ENCODE measurements around the gene SELENOH. TPM values are rescaled to one million over a fixed set of nuclear protein-coding genes. Genes with fewer than 3 reads are reported as not detected.

The SELENOH gene, protein sequence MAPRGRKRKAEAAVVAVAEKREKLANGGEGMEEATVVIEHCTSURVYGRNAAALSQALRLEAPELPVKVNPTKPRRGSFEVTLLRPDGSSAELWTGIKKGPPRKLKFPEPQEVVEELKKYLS
- 83.6 and 114 TPM in 2 replicates for total RNA-seq (2011; cell fraction: chromatin; rRNA removed; ENCODE audit: low replicate concordance)
- 79.0 and 105 TPM in 2 replicates for total RNA-seq (2011; cell fraction: nucleolus; rRNA removed)
- total RNA-seq (2011; cell fraction: nucleoplasm; rRNA removed) = 100 and 130 TPM in 2 replicates
- total RNA-seq (2014; rRNA removed) (254 and 261 TPM in 2 replicates), total RNA-seq (2014; rRNA removed; fragmentation: Illumina TruSeq; extraction: Trizol) (47.8 and 49.2 TPM in 2 replicates), total RNA-seq (2015; rRNA removed; fragmentation: Illumina TruSeq; extraction: Trizol) (118 and 136 TPM in 2 replicates), total RNA-seq (2021) (194 and 216 TPM in 2 replicates), polyA plus RNA-seq (2011; rRNA removed) (116 and 120 TPM in 2 replicates), polyA plus RNA-seq (2014; fragmentation: Illumina TruSeq; extraction: Trizol) (33.9 and 70.6 TPM in 2 replicates), polyA plus RNA-seq (2014; fragmentation: Nextera tagmentation; extraction: Ambion mirVana) (10 to 100 TPM; 16.6 to 39.5 TPM), polyA plus RNA-seq (2014; rRNA removed) (278 and 299 TPM in 2 replicates), polyA minus RNA-seq (2011; rRNA and poly(A)+ RNA removed) (18.6 and 22.8 TPM in 2 replicates), Bru-seq, nascent RNA (percentile 98 among the genes with signal in this experiment), BruChase-seq, experiment 1, labeled RNA remaining after a 2-hour chase (percentile 97 among the genes with signal in this experiment), BruChase-seq, experiment 2, labeled RNA remaining after a 6-hour chase (percentile 95 among the genes with signal in this experiment)
- 130 and 220 TPM in 2 replicates for polyA plus RNA-seq (2011; cell fraction: cytosol; rRNA removed)
- 80.1 and 86.3 TPM in 2 replicates for polyA plus RNA-seq (2011; cell fraction: nucleus; rRNA removed)
- 164 and 181 TPM in 2 replicates for polyA plus RNA-seq (2012)
- 22.3 and 25.8 TPM in 2 replicates for polyA minus RNA-seq (2011; cell fraction: cytosol; rRNA and poly(A)+ RNA removed)
- 33.8 and 45.2 TPM in 2 replicates for polyA minus RNA-seq (2011; cell fraction: nucleus; rRNA and poly(A)+ RNA removed)
- long read RNA-seq, experiment 1, transcript SELENOH-205 (3 exons, 1,039 nt) = minor isoform, 14 of 274 reads
- long read RNA-seq, experiment 1, transcript SELENOH-204 (4 exons, 818 nt) = major isoform, 224 of 274 reads
- long read RNA-seq, experiment 1, partial matches to known transcripts = 27 of 274 reads
- long read RNA-seq, experiment 1, other reads (novel, unspliced or antisense) = 6 of 274 reads
- long read RNA-seq, experiment 2, transcript SELENOH-204 (4 exons, 818 nt) = major isoform, 170 of 190 reads
- long read RNA-seq, experiment 2, partial matches to known transcripts = 1 of 190 reads
- long read RNA-seq, experiment 2, other reads (novel, unspliced or antisense) = 10 of 190 reads
- long read RNA-seq, experiment 3, transcript SELENOH-204 (4 exons, 818 nt) = major isoform, 237 of 248 reads
- long read RNA-seq, experiment 3, partial matches to known transcripts = 0 of 248 reads
- long read RNA-seq, experiment 3, other reads (novel, unspliced or antisense) = 4 of 248 reads

DNA sequence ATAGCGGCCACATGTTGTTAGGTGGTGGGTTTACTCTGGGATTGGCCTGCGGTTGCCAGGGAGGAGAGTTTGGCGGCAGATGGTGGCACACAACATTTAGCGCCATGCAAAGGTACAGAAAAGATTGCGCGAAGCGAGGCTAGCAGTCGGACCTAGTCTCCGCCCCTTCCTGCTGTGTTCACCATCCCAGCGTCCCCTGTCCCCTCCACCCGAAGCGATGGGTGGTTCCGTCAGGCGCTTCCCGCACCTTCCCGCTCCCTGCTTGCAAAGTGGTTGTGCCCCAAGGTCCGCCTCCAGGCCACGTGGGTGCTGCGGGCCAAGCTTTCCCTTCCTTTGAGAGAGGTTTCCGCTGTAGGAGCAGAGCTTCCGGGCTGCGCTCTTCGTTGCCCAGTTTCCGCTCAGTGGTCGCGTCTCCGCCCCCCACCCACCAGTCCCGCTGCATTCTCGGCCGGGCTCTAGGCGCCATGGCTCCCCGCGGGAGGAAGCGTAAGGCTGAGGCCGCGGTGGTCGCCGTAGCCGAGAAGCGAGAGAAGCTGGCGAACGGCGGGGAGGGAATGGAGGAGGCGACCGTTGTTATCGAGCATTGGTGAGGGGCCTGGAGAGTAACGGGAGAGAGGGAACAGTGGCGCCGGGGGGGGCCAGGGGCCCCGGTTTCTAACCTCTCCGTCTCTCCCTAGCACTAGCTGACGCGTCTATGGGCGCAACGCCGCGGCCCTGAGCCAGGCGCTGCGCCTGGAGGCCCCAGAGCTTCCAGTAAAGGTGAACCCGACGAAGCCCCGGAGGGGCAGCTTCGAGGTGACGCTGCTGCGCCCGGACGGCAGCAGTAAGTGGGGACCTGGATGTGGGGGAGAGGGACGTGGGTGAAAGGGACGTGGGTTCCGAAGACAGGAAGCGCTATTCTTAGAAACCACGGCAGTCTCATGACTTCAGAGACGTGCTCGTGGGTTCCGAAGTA lies at the start of gene SELENOH:
Gene SELENOH (plus strand): TSS at position 360 of the 955 bp plus-strand sequence. CDS start 105 bp downstream, at position 465.
- H3K27me3 ChIP-seq (ENCODE audit: control insufficient read depth in 2 of 2, insufficient read depth in 2 of 2, low read length in 2 of 2) = no peaks in the 10 kb centered on the region
- TF ChIP-seq, protein P1, sequence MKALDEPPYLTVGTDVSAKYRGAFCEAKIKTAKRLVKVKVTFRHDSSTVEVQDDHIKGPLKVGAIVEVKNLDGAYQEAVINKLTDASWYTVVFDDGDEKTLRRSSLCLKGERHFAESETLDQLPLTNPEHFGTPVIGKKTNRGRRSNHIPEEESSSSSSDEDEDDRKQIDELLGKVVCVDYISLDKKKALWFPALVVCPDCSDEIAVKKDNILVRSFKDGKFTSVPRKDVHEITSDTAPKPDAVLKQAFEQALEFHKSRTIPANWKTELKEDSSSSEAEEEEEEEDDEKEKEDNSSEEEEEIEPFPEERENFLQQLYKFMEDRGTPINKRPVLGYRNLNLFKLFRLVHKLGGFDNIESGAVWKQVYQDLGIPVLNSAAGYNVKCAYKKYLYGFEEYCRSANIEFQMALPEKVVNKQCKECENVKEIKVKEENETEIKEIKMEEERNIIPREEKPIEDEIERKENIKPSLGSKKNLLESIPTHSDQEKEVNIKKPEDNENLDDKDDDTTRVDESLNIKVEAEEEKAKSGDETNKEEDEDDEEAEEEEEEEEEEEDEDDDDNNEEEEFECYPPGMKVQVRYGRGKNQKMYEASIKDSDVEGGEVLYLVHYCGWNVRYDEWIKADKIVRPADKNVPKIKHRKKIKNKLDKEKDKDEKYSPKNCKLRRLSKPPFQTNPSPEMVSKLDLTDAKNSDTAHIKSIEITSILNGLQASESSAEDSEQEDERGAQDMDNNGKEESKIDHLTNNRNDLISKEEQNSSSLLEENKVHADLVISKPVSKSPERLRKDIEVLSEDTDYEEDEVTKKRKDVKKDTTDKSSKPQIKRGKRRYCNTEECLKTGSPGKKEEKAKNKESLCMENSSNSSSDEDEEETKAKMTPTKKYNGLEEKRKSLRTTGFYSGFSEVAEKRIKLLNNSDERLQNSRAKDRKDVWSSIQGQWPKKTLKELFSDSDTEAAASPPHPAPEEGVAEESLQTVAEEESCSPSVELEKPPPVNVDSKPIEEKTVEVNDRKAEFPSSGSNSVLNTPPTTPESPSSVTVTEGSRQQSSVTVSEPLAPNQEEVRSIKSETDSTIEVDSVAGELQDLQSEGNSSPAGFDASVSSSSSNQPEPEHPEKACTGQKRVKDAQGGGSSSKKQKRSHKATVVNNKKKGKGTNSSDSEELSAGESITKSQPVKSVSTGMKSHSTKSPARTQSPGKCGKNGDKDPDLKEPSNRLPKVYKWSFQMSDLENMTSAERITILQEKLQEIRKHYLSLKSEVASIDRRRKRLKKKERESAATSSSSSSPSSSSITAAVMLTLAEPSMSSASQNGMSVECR (CRISPR knock-in tag; IDR thresholded peaks at IDR 0.05) = peak; percentile 99
- no peak for TF ChIP-seq SMARCA4 (IDR thresholded peaks at IDR 0.05)
- TF ChIP-seq ATF7 (IDR thresholded peaks at IDR 0.05) = peak; percentile 97
- TF ChIP-seq, protein P2, sequence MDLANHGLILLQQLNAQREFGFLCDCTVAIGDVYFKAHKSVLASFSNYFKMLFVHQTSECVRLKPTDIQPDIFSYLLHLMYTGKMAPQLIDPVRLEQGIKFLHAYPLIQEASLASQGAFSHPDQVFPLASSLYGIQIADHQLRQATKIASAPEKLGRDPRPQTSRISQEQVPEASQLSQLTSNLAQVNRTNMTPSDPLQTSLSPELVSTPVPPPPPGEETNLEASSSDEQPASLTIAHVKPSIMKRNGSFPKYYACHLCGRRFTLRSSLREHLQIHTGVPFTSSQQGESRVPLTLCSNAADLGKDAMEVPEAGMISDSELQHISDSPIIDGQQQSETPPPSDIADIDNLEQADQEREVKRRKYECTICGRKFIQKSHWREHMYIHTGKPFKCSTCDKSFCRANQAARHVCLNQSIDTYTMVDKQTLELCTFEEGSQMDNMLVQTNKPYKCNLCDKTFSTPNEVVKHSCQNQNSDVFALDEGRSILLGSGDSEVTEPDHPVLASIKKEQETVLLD (IDR thresholded peaks at IDR 0.05) = peak; percentile 66; the same call in 1 of the 2 replicates
- peak; percentile 79; the same call in 1 of the 2 replicates for TF ChIP-seq KAT7 (CRISPR knock-in tag; IDR thresholded peaks at IDR 0.05; ENCODE audit: borderline replicate concordance)

More for the DNA sequence above, at the start of gene SELENOH:
- intact Hi-C loops (cut with micrococcal nuclease) = loop anchor here (1.0 kb wide), 2 partner anchors 27 to 74 kb away; no protein-coding TSS in a partner anchor
- TSS peak; percentile 65 for BruUV-seq (replicated peaks)
- DNase-seq (ENCODE audit: extremely low read depth in 1 of 4, low spot score in 3 of 4) (peak; percentile 88 to 98 (median 92)), ATAC-seq (peak; percentile 96), FAIRE-seq (peak; percentile 93)
- CTCF ChIA-PET (ENCODE audit: low intra/inter-chr PET ratio) = no interaction called here
- Histone ChIP-seq H3K9ac (ENCODE audit: insufficient read depth in 1 of 2, low read depth in 2 of 2, low read length in 2 of 2) (peak within 1 kb of the TSS; percentile 90 to 97), H3K27ac (ENCODE audit: extremely low read depth, low read depth, low read length) (peak within 1 kb of the TSS; percentile 86), H3K4me3 (peak within 1 kb of the TSS; percentile 70), H4K20me1 (replicated peaks; ENCODE audit: control insufficient read depth, insufficient read depth, low read length) (no peaks in the 10 kb centered on the region), H3K4me2 (ENCODE audit: insufficient read depth, low read length) (peak within 1 kb of the TSS; percentile 90), H3K9me3 (replicated peaks; ENCODE audit: control insufficient read depth, insufficient read depth, low read depth, low read length) (no peaks in the 10 kb centered on the region), H3K4me1 (replicated peaks in 1 of 2; ENCODE audit: control insufficient read depth in 2 of 2, insufficient read depth in 2 of 2, low read length in 2 of 2) (peaks cover 10 to 11% of the 10 kb centered on the region in 2 experiments; a peak in 4 of 5 replicates), H3K36me3 (ENCODE audit: control insufficient read depth, insufficient read depth, low read length) (peaks cover 88% of the 10 kb centered on the region), H3K79me2 (ENCODE audit: control insufficient read depth, insufficient read depth, low read length) (peaks cover 42% of the 10 kb centered on the region), H2AFZ (ENCODE audit: low read depth, low read length) (peak within 1 kb of the TSS; percentile 84), H3K9me1 (ENCODE audit: control insufficient read depth, insufficient read depth, low read length) (no peaks in the 10 kb centered on the region)
- under 1% methylated on average over 59 of the region's 75 CpGs for WGBS (ENCODE audit: insufficient coverage, low coverage, missing lambda C conversion rate)
- POLR2A ChIA-PET = interaction anchor here (0.6 to 2.7 kb wide), 22 partner anchors 7 to 423 kb away, joined by 3 to 25 read pairs (median 4); partner anchors contain the start of genes BTBD18, CTNND1 and MED19
- in situ Hi-C loops (cut with MboI) = no loop called here

Measured in K562 (cell line).